Naive thymus-derived CD4-positive, alpha-beta T cell (primary cell): ENCODE results near the gene FABP3. TPM values are rescaled to one million over a fixed set of nuclear protein-coding genes. Genes with fewer than 3 reads are reported as not detected.

ENCODE experiments used
- ATAC-seq: fragments of 150-1000 bp; cut with Tn5 transposase; 2 replicates; pipeline ENCODE4 v1.10.0; 2021; ENCODE audit warnings: mild to moderate bottlenecking, moderate library complexity
- CTCF ChIA-PET: fragments of 350-600 bp; sonication (Branson Sonifier 250); formaldehyde crosslinking; loops from one replicate; lab custom pipeline; 2021; ENCODE audit warnings: antibody characterized with exemption; lab: Charles Lee
- POLR2A ChIA-PET: fragments of 350-600 bp; sonication (Branson Sonifier 250); formaldehyde crosslinking; loops from one replicate; lab custom pipeline; 2021; ENCODE audit warnings: antibody characterized with exemption, inconsistent platforms; lab: Charles Lee
- DNase-seq, 9 donors: peaks; one replicate each; pipeline versions ENCODE4 v3.0.0 to v3.0.0-alpha.2; 2020 to 2022; ENCODE audit warnings: mixed read lengths in 1 of 9
- H3K27ac ChIP-seq: one replicate; pipeline ENCODE4 v1.7.0; 2013; ENCODE audit warnings: mild to moderate bottlenecking, low read depth, low read length, moderate library complexity
- H3K27me3 ChIP-seq, 2 donors: one replicate each; pipeline ENCODE4 v1.7.0; 2013; ENCODE audit warnings: low read length in 2 of 2, mild to moderate bottlenecking in 2 of 2, moderate library complexity in 2 of 2; ENCODE audit not compliant: control insufficient read depth in 2 of 2, insufficient read depth in 2 of 2
- H3K36me3 ChIP-seq, 3 experiments: 1 replicate in 2 of 3; 2 replicates in 1 of 3; pipeline ENCODE4 v1.7.0; 2013; ENCODE audit warnings: low read length in 3 of 3, mild to moderate bottlenecking in 3 of 3, moderate library complexity in 1 of 3; ENCODE audit not compliant: insufficient read depth in 3 of 3, control insufficient read depth in 2 of 3
- H3K4me1 ChIP-seq, 2 donors: one replicate each; pipeline ENCODE4 v1.7.0; 2013; ENCODE audit warnings: low read length in 2 of 2, mild to moderate bottlenecking in 2 of 2, moderate library complexity in 1 of 2; ENCODE audit not compliant: control insufficient read depth in 2 of 2, insufficient read depth in 2 of 2
- H3K4me3 ChIP-seq: 2 replicates; pipeline ENCODE4 v1.7.0; 2013; ENCODE audit warnings: mild to moderate bottlenecking, low read length
- H3K9me3 ChIP-seq, 3 experiments: 1 replicate in 2 of 3; 2 replicates in 1 of 3; pipeline ENCODE4 v1.7.0; 2013; ENCODE audit warnings: low read length in 3 of 3; ENCODE audit not compliant: control insufficient read depth in 2 of 3
- H3K27ac Mint-ChIP-seq, 9 donors: one replicate each; pipeline ENCODE4 v1.8.0; 2020 to 2022; ENCODE audit warnings: mixed read lengths in 9 of 9, mild to moderate bottlenecking in 8 of 9, moderate library complexity in 5 of 9, inconsistent platforms in 2 of 9
- H3K27me3 Mint-ChIP-seq, 5 donors: one replicate each; pipeline ENCODE4 v1.8.0; 2021 to 2022; ENCODE audit warnings: mixed read lengths in 5 of 5, mild to moderate bottlenecking in 1 of 5
- H3K36me3 Mint-ChIP-seq, 5 donors: one replicate each; pipeline ENCODE4 v1.8.0; 2020 to 2022; ENCODE audit warnings: mixed read lengths in 5 of 5, mild to moderate bottlenecking in 3 of 5, inconsistent platforms in 1 of 5
- H3K4me1 Mint-ChIP-seq, 7 donors: one replicate each; pipeline ENCODE4 v1.8.0; 2020 to 2022; ENCODE audit warnings: mixed read lengths in 7 of 7, mild to moderate bottlenecking in 3 of 7, inconsistent platforms in 1 of 7
- H3K4me3 Mint-ChIP-seq, 10 donors: one replicate each; pipeline ENCODE4 v1.8.0; 2020 to 2022; ENCODE audit warnings: mild to moderate bottlenecking in 10 of 10, mixed read lengths in 10 of 10, moderate library complexity in 6 of 10, inconsistent platforms in 2 of 10
- H3K9me3 Mint-ChIP-seq, 11 donors: one replicate each; pipeline ENCODE4 v1.8.0; 2020 to 2022; ENCODE audit warnings: mixed read lengths in 11 of 11, mild to moderate bottlenecking in 4 of 11, inconsistent platforms in 1 of 11, moderate library complexity in 1 of 11
- intact Hi-C, 2 donors: fragments of 100-400 bp; cut with micrococcal nuclease; formaldehyde crosslinking; loops; one replicate each; pipeline ENCODE4 v1.15.1; 2023
- polyA plus RNA-seq, 2 donors: library from polyadenylated mRNA; unstranded; fragments of 300-500 nt; fragmentation: Illumina TruSeq; gene quantifications; one replicate each; pipeline ENCODE4 v1.2.3, GENCODE V29; 2021
- total RNA-seq, 6 experiments: library from RNA in 5 of 6; stranded (reverse) in 5 of 6; gene quantifications; 1 replicate in 5 of 6; 2 replicates in 1 of 6; pipeline ENCODE4 v1.2.3 and lab custom pipeline; 2021 to 2026

The FABP3 gene
- total and polyA plus RNA-seq, 7 experiments from 2014 or later, result 0.67 TPM; not detected in 6

GRCh38 chr1:31400393-31400792 lies 27.5 kb upstream of the FABP3 start:
- H3K27ac ChIP-seq, result no peak overlapping the region
- Mint-ChIP-seq H3K27ac (no peak overlapping the region), H3K9me3 (peaks cover 0 to 1% (median 0%) of the 10 kb centered on the region in 11 donors), H3K36me3 (no peaks in the 10 kb centered on the region), H3K27me3 (peaks cover 0 to 16% (median 5%) of the 10 kb centered on the region in 5 donors), H3K4me1 (peaks cover 0 to 6% (median 1%) of the 10 kb centered on the region in 7 donors), H3K4me3 (no peak overlapping the region)
- ChIA-PET POLR2A (no interaction called here), CTCF (no interaction called here)
- H3K36me3 ChIP-seq, result no peaks in the 10 kb centered on the region
- DNase-seq, result no peak
- H3K4me1 ChIP-seq, result no peaks in the 10 kb centered on the region
- no peak for ATAC-seq
- no peaks in the 10 kb centered on the region for H3K9me3 ChIP-seq
- H3K27me3 ChIP-seq, result no peaks in the 10 kb centered on the region
- intact Hi-C loops, result no loop called here
- H3K4me3 ChIP-seq, result no peak overlapping the region

- ChIA-PET CTCF (no interaction called here), POLR2A (no interaction called here)
Measured at GRCh38 chr1:31399976-31400375, 27.1 kb upstream of the FABP3 start.

GRCh38 chr1:31398246-31398645 lies 25.4 kb upstream of the FABP3 start:
- Mint-ChIP-seq H3K27me3 (peaks cover 0 to 12% (median 0%) of the 10 kb centered on the region in 5 donors), H3K9me3 (no peaks in the 10 kb centered on the region), H3K36me3 (no peaks in the 10 kb centered on the region), H3K4me1 (peaks cover 0 to 16% (median 14%) of the 10 kb centered on the region in 7 donors), H3K4me3 (peak overlapping the region in 1 of 10 donors; percentile 8), H3K27ac (no peak overlapping the region)
- intact Hi-C loops, result no loop called here
- POLR2A ChIA-PET, result no interaction called here
- CTCF ChIA-PET, result no interaction called here
- DNase-seq, result no peak
- Histone ChIP-seq H3K36me3 (no peaks in the 10 kb centered on the region), H3K9me3 (no peaks in the 10 kb centered on the region), H3K4me1 (peaks cover 0 to 4% of the 10 kb centered on the region in 2 donors), H3K27ac (no peak overlapping the region), H3K27me3 (no peaks in the 10 kb centered on the region), H3K4me3 (no peak overlapping the region)
- no peak for ATAC-seq

More at GRCh38 chr1:31399976-31400375, 27.1 kb upstream of the FABP3 start:
- intact Hi-C loops, result no loop called here
- ATAC-seq (no peak), DNase-seq (no peak)
- Mint-ChIP-seq H3K27me3 (peaks cover 0 to 17% (median 2%) of the 10 kb centered on the region in 5 donors), H3K9me3 (peaks cover 0 to 1% (median 0%) of the 10 kb centered on the region in 11 donors), H3K36me3 (no peaks in the 10 kb centered on the region), H3K27ac (no peak overlapping the region), H3K4me1 (peaks cover 0 to 8% (median 5%) of the 10 kb centered on the region in 7 donors), H3K4me3 (no peak overlapping the region)
- H3K27ac ChIP-seq, result no peak overlapping the region
- no peaks in the 10 kb centered on the region for H3K9me3 ChIP-seq
- no peaks in the 10 kb centered on the region for H3K27me3 ChIP-seq
- no peak overlapping the region for H3K4me3 ChIP-seq
- no peaks in the 10 kb centered on the region for H3K4me1 ChIP-seq
- no peaks in the 10 kb centered on the region for H3K36me3 ChIP-seq

GRCh38 chr1:31397360-31398095 lies 24.7 kb upstream of the FABP3 start:
- Mint-ChIP-seq H3K27ac (no peak overlapping the region), H3K4me3 (no peak overlapping the region), H3K27me3 (peaks cover 0 to 12% (median 0%) of the 10 kb centered on the region in 5 donors), H3K4me1 (peaks cover 0 to 16% (median 14%) of the 10 kb centered on the region in 7 donors), H3K36me3 (no peaks in the 10 kb centered on the region), H3K9me3 (no peaks in the 10 kb centered on the region)
- H3K4me1 ChIP-seq, result peaks cover 0 to 4% of the 10 kb centered on the region in 2 donors
- ATAC-seq (no peak), DNase-seq (no peak)
- CTCF ChIA-PET, result no interaction called here
- no peak overlapping the region for H3K4me3 ChIP-seq
- intact Hi-C loops, result no loop called here
- POLR2A ChIA-PET, result no interaction called here
- H3K36me3 ChIP-seq, result no peaks in the 10 kb centered on the region
- H3K27me3 ChIP-seq, result no peaks in the 10 kb centered on the region
- H3K27ac ChIP-seq, result no peak overlapping the region
- H3K9me3 ChIP-seq, result no peaks in the 10 kb centered on the region

GRCh38 chr1:31396633-31397351 lies 23.9 kb upstream of the FABP3 start:
- Mint-ChIP-seq H3K27me3 (peaks cover 0 to 12% (median 0%) of the 10 kb centered on the region in 5 donors), H3K36me3 (no peaks in the 10 kb centered on the region), H3K27ac (no peak overlapping the region), H3K4me1 (peaks cover 0 to 16% (median 14%) of the 10 kb centered on the region in 7 donors), H3K9me3 (no peaks in the 10 kb centered on the region), H3K4me3 (peak overlapping the region in 2 of 10 donors; percentile 7 to 15)
- DNase-seq (no peak), ATAC-seq (no peak)
- CTCF ChIA-PET, result no interaction called here
- Histone ChIP-seq H3K9me3 (no peaks in the 10 kb centered on the region), H3K4me1 (peaks cover 0 to 4% of the 10 kb centered on the region in 2 donors), H3K4me3 (no peak overlapping the region), H3K36me3 (no peaks in the 10 kb centered on the region), H3K27me3 (no peaks in the 10 kb centered on the region), H3K27ac (no peak overlapping the region)
- intact Hi-C loops, result no loop called here
- POLR2A ChIA-PET, result no interaction called here

GRCh38 chr1:31394584-31395193 lies 21.8 kb upstream of the FABP3 start:
- Histone ChIP-seq H3K27ac (no peak overlapping the region), H3K9me3 (no peaks in the 10 kb centered on the region), H3K36me3 (no peaks in the 10 kb centered on the region), H3K27me3 (no peaks in the 10 kb centered on the region), H3K4me1 (peaks cover 0 to 4% of the 10 kb centered on the region in 2 donors), H3K4me3 (peak overlapping the region; percentile 75)
- ChIA-PET CTCF (interaction anchor here (0.6 to 1.7 kb wide), 8 partner anchors 9 to 710 kb away, joined by 3 to 9 read pairs (median 6); no protein-coding TSS in a partner anchor), POLR2A (no interaction called here)
- peak overlapping the region; percentile 84 to 90 (median 88) for H3K4me3 Mint-ChIP-seq
- no peaks in the 10 kb centered on the region for H3K9me3 Mint-ChIP-seq
- H3K4me1 Mint-ChIP-seq, result peaks cover 0 to 14% (median 12%) of the 10 kb centered on the region in 7 donors
- DNase-seq, result peak; percentile 48 to 83 (median 65)
- ATAC-seq, result peak; percentile 96
- H3K27me3 Mint-ChIP-seq, result peaks cover 0 to 8% (median 0%) of the 10 kb centered on the region in 5 donors
- no peaks in the 10 kb centered on the region for H3K36me3 Mint-ChIP-seq
- intact Hi-C loops, result loop anchor here (1.0 kb wide), 2 partner anchors 28 to 155 kb away; no protein-coding TSS in a partner anchor
- H3K27ac Mint-ChIP-seq, result peak overlapping the region in 4 of 9 donors; percentile 18 to 75 (median 52)
